ENCODE measurements around the gene RAP2C.
"Not testable (repeated sequence)": the region's sequence is repeated elsewhere in the genome, so short reads cannot be mapped to it uniquely, and the experiment has no call there.

The RAP2C gene

DNA sequence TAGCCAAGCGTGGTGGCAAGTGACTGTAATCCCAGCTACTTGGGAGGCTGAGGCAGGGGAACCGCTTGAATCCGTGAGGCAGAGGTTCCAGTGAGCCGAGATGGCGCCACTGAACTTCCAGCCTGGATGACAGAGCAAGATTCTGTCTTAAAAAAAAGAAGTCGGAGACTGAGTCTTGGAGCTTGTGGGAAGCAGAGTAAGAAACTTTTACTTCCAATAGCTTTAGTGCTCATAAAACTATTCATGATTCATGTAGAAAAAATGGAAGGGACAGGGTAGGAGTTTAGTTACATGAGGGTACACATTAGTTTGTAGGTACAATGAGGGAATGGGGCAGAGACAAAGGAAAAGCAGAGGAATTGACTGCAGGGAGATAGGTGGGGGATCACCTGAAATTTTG is 19.3 kb downstream of the RAP2C start:
- no peak for DNase-seq (ENCODE audit: low read depth)

- DNase-seq (ENCODE audit: low read depth), result no peak
Measured at GRCh38 chrX:132193872-132194574, 25.2 kb downstream of the RAP2C start.

GRCh38 chrX:132191938-132192337 is 27.3 kb downstream of the RAP2C start:
- no peak for DNase-seq (ENCODE audit: low read depth)

DNA sequence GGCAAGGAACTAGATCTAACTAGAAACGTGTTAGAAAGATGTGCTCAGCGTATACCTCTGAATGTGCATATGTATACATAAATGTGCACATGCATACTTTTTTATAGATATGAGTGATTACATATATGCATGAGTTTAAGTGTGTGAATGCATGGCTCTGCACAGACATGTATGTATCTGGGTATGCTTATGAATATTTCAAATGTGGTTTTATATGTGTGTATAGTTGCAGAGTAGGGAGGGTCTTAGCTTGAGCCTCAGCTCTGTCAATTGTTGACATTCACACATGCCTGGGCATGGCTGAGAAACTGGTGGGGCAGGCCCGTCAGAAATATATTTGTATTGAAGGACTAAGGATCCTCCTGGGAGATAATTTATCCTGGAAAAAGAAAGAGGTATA is 31.1 kb downstream of the RAP2C start:
- no peak for DNase-seq (ENCODE audit: low read depth)

DNA sequence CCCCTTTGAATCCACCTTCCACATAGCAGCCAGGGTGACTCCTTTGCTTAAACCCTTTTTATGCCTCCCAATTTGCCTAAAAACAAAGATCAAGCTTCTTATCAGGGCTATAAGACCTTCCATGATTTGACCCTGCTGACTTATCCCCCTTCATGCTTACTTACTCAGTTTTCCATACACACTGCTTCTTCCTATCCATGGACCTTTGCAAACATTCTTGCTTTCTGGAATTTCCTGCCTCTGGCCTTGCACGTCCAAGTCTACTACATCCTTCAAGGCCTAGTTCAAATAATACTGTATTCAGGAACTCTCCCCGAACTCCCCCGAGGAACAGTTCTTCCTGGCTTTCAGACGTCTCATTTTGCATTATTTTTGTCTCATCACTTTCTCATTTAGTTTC is 31.8 kb downstream of the RAP2C start:
- no peak for DNase-seq (ENCODE audit: low read depth)

DNA sequence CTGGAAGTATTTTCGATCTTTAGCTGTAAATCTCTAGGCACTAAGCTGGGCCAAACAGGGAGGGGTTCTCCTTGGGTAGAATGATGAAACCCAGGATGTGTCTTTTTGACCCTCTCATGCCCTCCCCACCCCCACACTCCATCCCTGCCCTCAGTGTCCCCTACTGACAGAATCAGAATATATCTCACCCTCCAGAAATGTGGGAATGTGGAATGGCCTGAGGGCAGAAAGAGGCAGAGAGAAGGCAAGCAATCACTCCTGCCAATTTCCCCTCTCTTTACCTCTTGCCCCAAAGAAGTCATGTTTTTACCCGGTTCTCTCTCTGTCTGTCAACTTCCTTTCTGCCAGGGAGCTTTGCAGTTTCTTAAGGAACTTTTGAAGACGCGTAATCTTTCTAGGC is 34.4 kb downstream of the RAP2C start:
- no peak for DNase-seq (ENCODE audit: low read depth)

- no peak for DNase-seq (ENCODE audit: low read depth)
Measured at GRCh38 chrX:132181364-132181763, 37.9 kb downstream of the RAP2C start.

DNA sequence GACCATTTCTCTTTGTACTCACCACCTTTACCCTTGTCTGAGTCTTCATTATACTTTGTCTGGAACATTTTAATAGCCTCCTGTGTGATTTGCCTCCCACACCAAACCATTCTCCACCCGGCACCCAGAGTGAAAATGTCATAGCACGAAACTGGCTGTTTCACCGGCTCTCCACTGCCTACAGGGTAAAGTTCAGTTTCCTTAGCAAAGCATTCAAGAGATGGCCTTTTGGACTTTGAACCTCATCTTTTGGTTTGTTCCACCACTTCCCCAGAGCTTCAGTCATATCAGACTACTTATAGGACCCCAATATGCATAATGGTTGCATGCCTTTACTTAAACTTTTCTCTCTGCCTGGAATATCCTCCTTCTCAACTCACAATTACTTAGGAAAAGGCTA is 38.3 kb downstream of the RAP2C start:
- no peak for DNase-seq (ENCODE audit: low read depth)

- no peak for DNase-seq (ENCODE audit: low read depth)
Measured at GRCh38 chrX:132173647-132174046, 45.6 kb downstream of the RAP2C start.

- no peak for DNase-seq (ENCODE audit: low read depth)
Measured at GRCh38 chrX:132171881-132172280, 47.4 kb downstream of the RAP2C start.

DNA sequence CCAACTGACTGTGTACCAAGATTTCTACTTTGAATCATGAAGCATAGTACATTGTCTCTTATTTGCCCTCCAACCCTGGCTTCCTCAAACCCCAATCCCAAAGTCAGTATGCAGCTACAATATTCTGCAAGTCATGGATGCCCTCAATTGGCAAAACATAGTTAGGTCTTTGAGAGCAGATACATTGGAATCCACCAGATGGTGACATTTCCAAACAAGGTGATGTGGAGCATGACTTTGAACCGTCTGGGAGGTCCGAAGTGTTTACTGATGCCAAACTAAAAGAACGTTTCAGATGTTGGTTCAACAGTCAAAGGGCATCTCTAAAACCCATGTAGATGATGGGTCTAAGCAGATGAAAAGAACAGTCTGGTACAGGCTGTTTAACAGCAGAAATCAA is 47.8 kb downstream of the RAP2C start:
- no peak for DNase-seq (ENCODE audit: low read depth)

DNA sequence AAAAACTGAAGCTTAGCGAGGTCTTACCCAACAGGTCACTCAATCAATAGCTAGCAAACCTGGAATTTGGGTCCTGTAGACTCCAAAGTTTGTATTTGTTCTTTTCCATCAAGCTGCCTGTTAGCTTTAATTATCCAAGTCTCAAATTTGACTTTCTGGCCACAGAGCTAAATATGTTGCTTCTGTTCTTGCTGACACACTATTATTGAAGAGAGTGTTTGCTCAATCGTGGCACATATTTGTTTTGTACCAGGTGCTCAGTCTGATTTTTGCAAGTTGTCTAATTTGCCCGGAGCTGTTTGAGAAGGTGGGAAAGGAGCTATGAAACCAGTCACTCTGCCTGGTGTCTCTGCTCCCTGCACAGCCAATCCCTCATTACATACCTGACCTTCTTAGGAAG is 49.7 kb downstream of the RAP2C start:
- DNase-seq (ENCODE audit: low read depth), result no peak

DNA sequence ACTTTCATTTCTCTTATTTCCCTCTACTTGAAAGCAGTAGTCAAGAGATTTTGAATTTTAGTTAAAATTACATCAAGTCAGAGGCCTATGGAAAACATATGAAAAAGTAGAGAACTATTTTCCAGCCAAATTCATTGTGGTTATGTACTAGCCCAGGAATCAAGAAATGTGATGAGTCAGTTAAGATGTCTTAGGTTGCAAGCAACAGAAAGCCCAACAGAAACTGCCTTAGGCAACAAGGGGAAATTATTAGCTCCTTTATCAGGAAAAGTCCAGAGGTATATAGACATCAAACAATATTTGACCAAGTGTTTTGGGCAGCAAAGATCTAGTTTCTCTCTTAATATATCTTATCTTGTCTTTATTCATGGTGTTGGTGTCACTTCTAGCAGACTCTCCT is 53.6 kb downstream of the RAP2C start:
- DNase-seq (ENCODE audit: low read depth), result no peak

DNA sequence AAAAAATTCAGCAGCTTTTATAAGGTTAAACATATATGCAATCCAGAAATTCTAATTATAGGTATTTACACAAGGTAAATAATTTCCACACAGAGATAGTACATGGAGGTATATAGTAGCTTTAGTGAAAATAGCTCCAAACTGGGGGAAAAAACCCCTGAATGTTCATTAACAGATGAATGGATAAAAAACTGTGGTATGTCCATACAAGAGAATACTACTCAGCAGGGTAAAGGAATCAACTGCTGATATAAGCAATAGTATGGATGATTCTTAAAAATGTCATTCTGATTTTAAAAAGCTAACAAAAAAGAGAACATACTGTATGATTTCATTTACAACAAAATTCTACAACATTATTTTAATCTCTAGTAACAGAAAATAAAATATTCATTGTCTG is 54.2 kb downstream of the RAP2C start:
- DNase-seq (ENCODE audit: low read depth), result no peak

DNA sequence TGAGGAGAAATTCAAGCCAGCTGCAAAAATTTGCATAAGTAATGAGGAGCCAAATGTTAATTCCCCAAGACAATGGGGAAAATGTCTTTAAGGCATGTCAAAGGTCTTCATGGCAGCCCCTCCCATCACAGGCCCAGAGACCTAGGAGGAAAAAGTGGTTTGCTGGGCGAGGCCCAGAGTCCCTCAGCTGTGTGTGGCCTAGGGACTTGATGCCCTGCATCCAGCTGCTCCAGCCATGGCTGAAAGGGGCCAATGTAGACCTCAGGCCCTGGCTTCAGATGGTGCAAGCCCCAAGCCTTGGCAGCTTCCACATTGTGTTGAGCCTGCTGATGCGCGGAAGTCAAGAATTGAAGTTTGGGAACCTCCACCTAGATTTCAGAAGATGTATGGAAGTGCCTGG is 56.2 kb downstream of the RAP2C start:
- DNase-seq (ENCODE audit: low read depth), result not testable (repeated sequence)

GRCh38 chrX:132153166-132153565 is 66.1 kb downstream of the RAP2C start:
- no peak for DNase-seq (ENCODE audit: low read depth)

Measured in stromal cell of bone marrow (primary cell).